Fibroblast of lung (primary cell): ENCODE results near the gene LRRC8D. TPM values are rescaled to one million over a fixed set of nuclear protein-coding genes. Genes with fewer than 3 reads are reported as not detected.

Source experiments
- DNase-seq, 2 donors: peaks; one replicate each; pipeline versions ENCODE4 v3.0.0 to v3.0.0-alpha.2; 2010; ENCODE audit warnings: low read depth in 2 of 2
- H2AFZ ChIP-seq: 2 replicates; pipeline ENCODE4 v1.5.1; 2012; ENCODE audit warnings: low read length, control low read depth, inconsistent platforms
- H3K27ac ChIP-seq: 2 replicates; pipeline ENCODE4 v1.5.1; 2011; ENCODE audit warnings: low read length, control low read depth; ENCODE audit not compliant: insufficient read depth
- H3K27me3 ChIP-seq: 2 replicates; pipeline ENCODE4 v1.5.1; 2011; ENCODE audit warnings: mild to moderate bottlenecking, low read length; ENCODE audit not compliant: control insufficient read depth, insufficient read depth
- H3K36me3 ChIP-seq: 2 replicates; pipeline ENCODE4 v1.5.1; 2011; ENCODE audit warnings: low read length; ENCODE audit not compliant: control insufficient read depth, insufficient read depth
- H3K4me1 ChIP-seq: 2 replicates; pipeline ENCODE4 v1.5.1; 2011; ENCODE audit warnings: low read length; ENCODE audit not compliant: control insufficient read depth, insufficient read depth; ENCODE audit errors: extremely low read depth
- H3K4me2 ChIP-seq: 2 replicates; pipeline ENCODE4 v1.5.1; 2011; ENCODE audit warnings: low read length, control low read depth; ENCODE audit not compliant: insufficient read depth; ENCODE audit errors: extremely low read depth
- H3K4me3 ChIP-seq, 4 experiments: fragments of 200-600 bp in 1 of 4; sonication (generic) in 1 of 4; replicated peaks in 1 of 4; 2 replicates each; pipeline ENCODE4 v1.5.1; 2011 to 2016; ENCODE audit warnings: low read length in 4 of 4, low read depth in 3 of 4, mild to moderate bottlenecking in 3 of 4, control low read depth in 2 of 4, inconsistent platforms in 1 of 4, mixed read lengths in 1 of 4; ENCODE audit not compliant: insufficient read depth in 1 of 4; ENCODE audit errors: control extremely low read depth in 1 of 4
- H3K79me2 ChIP-seq: 2 replicates; pipeline ENCODE4 v1.5.1; 2012; ENCODE audit warnings: mild to moderate bottlenecking, low read length, inconsistent platforms; ENCODE audit not compliant: control insufficient read depth, insufficient read depth
- H3K9ac ChIP-seq: 2 replicates; pipeline ENCODE4 v1.5.1; 2011; ENCODE audit warnings: mild to moderate bottlenecking, low read length, control low read depth; ENCODE audit not compliant: insufficient read depth
- H3K9me3 ChIP-seq: 2 replicates; pipeline ENCODE4 v1.5.1; 2012; ENCODE audit warnings: low read depth, low read length; ENCODE audit not compliant: control insufficient read depth, insufficient read depth
- H4K20me1 ChIP-seq: 2 replicates; pipeline ENCODE4 v1.5.1; 2011; ENCODE audit warnings: low read length; ENCODE audit not compliant: control insufficient read depth, insufficient read depth; ENCODE audit errors: extremely low read depth
- EZH2 ChIP-seq: IDR thresholded peaks from 2 replicates; pipeline ENCODE4 v1.5.1; 2012; ENCODE audit warnings: low read length, control low read depth, mild to moderate bottlenecking; ENCODE audit errors: missing control alignments
- polyA plus RNA-seq, 2 donors: library from polyadenylated mRNA; depleted of rRNA in 1 of 2; stranded (reverse) in 1 of 2; unstranded in 1 of 2; fragments of >200 nt; gene quantifications; 2 replicates each; pipeline ENCODE4 v1.2.1, GENCODE V29; 2011 to 2012; ENCODE audit warnings: missing spikeins in 1 of 2
- total RNA-seq: library from RNA; depleted of rRNA; stranded (reverse); fragments of >200 nt; gene quantifications from 2 replicates; pipeline ENCODE4 v1.2.1, GENCODE V29; 2014
- TF ChIP-seq, protein P1 (sequence below), 2 donors: IDR thresholded peaks in 1 of 2; conservative IDR thresholded peaks in 1 of 2; 1 replicate in 1 of 2; 2 replicates in 1 of 2; pipeline ENCODE4 v1.5.1; 2011 to 2012; ENCODE audit warnings: low read length in 2 of 2, control low read depth in 1 of 2, inconsistent platforms in 1 of 2, low read depth in 1 of 2, mild to moderate bottlenecking in 1 of 2

The LRRC8D gene
- total and polyA plus RNA-seq, 2 donors (not counting 1 experiment from before 2014, with no cell fraction given), result 41.0 to 58.1 TPM

DNA sequence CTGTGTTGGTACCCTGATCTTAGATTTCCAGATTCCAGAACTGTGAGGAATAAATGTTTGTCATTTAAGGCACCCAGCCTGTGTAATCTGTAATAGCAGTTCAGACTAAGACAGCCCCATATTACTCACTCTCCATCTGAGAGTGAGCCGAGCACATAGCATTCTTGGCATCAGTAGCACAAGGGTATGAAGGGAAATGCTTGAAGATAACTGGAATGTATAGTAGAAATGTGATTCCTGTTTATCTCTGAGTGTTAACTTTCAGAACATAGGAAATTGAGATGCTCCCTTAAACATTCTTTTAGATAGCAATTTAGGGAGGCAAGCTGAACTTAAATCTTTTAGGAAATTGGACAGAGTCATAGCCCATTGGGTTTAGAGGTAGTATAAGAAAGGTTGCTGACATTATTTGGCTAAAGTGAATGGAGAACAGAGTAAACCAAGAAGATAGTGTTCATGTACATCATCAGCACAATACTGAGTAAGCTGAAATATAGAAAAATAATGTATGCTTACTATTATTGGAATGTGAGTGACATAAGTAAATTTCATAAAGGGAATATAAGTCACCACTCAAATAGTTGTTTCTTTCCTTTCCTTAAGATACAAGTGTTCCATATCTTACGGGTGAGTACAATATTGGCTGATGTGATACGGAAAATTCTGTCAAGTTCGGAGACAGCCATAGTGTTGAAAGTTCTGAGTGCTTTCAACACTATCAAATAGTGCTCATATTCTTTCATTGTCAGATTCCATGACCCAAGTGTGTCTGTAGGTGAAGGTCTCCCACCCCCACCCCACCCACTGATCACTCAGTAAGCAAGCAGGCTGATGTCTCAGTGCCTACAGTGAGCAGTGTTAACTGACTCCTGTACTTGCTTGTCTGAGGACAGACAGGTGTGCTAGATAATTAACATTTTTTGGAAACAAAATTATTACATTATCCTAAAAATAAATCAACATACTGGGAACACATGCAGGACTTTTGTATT lies 73.7 kb downstream of the LRRC8D start:
- H4K20me1 ChIP-seq, result no peaks in the 10 kb centered on the region
- H3K4me3 ChIP-seq, result no peak overlapping the region
- peak; percentile 80 to 94 for DNase-seq
- peak overlapping the region; percentile 24 for H3K27ac ChIP-seq
- no peak overlapping the region for H3K9ac ChIP-seq
- peaks cover 9% of the 10 kb centered on the region for H3K4me1 ChIP-seq
- no peak overlapping the region for H2AFZ ChIP-seq
- no peaks in the 10 kb centered on the region for H3K36me3 ChIP-seq
- TF ChIP-seq, protein P1, sequence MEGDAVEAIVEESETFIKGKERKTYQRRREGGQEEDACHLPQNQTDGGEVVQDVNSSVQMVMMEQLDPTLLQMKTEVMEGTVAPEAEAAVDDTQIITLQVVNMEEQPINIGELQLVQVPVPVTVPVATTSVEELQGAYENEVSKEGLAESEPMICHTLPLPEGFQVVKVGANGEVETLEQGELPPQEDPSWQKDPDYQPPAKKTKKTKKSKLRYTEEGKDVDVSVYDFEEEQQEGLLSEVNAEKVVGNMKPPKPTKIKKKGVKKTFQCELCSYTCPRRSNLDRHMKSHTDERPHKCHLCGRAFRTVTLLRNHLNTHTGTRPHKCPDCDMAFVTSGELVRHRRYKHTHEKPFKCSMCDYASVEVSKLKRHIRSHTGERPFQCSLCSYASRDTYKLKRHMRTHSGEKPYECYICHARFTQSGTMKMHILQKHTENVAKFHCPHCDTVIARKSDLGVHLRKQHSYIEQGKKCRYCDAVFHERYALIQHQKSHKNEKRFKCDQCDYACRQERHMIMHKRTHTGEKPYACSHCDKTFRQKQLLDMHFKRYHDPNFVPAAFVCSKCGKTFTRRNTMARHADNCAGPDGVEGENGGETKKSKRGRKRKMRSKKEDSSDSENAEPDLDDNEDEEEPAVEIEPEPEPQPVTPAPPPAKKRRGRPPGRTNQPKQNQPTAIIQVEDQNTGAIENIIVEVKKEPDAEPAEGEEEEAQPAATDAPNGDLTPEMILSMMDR (conservative IDR thresholded peaks at IDR 0.05 in 1 of 2, IDR thresholded peaks at IDR 0.05 in 1 of 2; ENCODE audit: low read depth in 1 of 2, low read length in 2 of 2), result no peak
- no peak for TF ChIP-seq EZH2
- peak overlapping the region; percentile 42 for H3K4me2 ChIP-seq
- H3K79me2 ChIP-seq, result no peaks in the 10 kb centered on the region
- H3K9me3 ChIP-seq, result no peaks in the 10 kb centered on the region
- no peaks in the 10 kb centered on the region for H3K27me3 ChIP-seq

GRCh38 chr1:89896105-89896942 lies 75.5 kb downstream of the LRRC8D start:
- Histone ChIP-seq H4K20me1 (no peaks in the 10 kb centered on the region), H3K4me3 (no peak overlapping the region), H3K9ac (no peak overlapping the region), H3K36me3 (no peaks in the 10 kb centered on the region), H3K9me3 (no peaks in the 10 kb centered on the region), H3K79me2 (no peaks in the 10 kb centered on the region), H3K27ac (no peak overlapping the region), H2AFZ (no peak overlapping the region), H3K27me3 (no peaks in the 10 kb centered on the region), H3K4me1 (peaks cover 9% of the 10 kb centered on the region), H3K4me2 (no peak overlapping the region)
- no peak for DNase-seq
- no peak for TF ChIP-seq EZH2
- TF ChIP-seq, protein P1 (conservative IDR thresholded peaks at IDR 0.05 in 1 of 2, IDR thresholded peaks at IDR 0.05 in 1 of 2; ENCODE audit: low read depth in 1 of 2, low read length in 2 of 2), result no peak
